ENCODE data around the gene TMEM236. TPM values are rescaled to one million over a fixed set of nuclear protein-coding genes. Genes with fewer than 3 reads are reported as not detected.

Gene TMEM236
- total RNA-seq, 1 donor from 2014 or later = 0.49 TPM

GRCh38 chr10:17782921-17783665 is 31.1 kb downstream of the TMEM236 start:
- ATAC-seq = no peak

GRCh38 chr10:17783751-17784150 is 31.8 kb downstream of the TMEM236 start:
- DNase-seq (ENCODE audit: low spot score) (no peak), ATAC-seq (no peak)
- intact Hi-C loops (cut with DNase I) = no loop called here

More at GRCh38 chr10:17782921-17783665, 31.1 kb downstream of the TMEM236 start:
- DNase-seq (ENCODE audit: low spot score) = no peak
- intact Hi-C loops (cut with DNase I) = no loop called here

- DNase-seq (ENCODE audit: low spot score) (no peak), ATAC-seq (peak; percentile 9)
- intact Hi-C loops (cut with DNase I) = no loop called here
These were observed 32.7 kb downstream of the TMEM236 start for GRCh38 chr10:17784688-17785087.

GRCh38 chr10:17785276-17785930 is 33.4 kb downstream of the TMEM236 start:
- intact Hi-C loops (cut with DNase I) = no loop called here
- peak; percentile 89 for ATAC-seq
- no peak for DNase-seq (ENCODE audit: low spot score)

- intact Hi-C loops (cut with DNase I) = no loop called here
- ATAC-seq (no peak), DNase-seq (ENCODE audit: low spot score) (no peak)
These were observed 35.3 kb downstream of the TMEM236 start for GRCh38 chr10:17787087-17787961.

- no peak for ATAC-seq
- no peak for DNase-seq (ENCODE audit: low spot score)
- intact Hi-C loops (cut with DNase I) = no loop called here
These were observed 36.6 kb downstream of the TMEM236 start for GRCh38 chr10:17788646-17789045.

GRCh38 chr10:17789396-17789795 is 37.4 kb downstream of the TMEM236 start:
- DNase-seq (ENCODE audit: low spot score) = no peak
- ATAC-seq = no peak
- intact Hi-C loops (cut with DNase I) = no loop called here

- DNase-seq (ENCODE audit: low spot score) = no peak
- no peak for ATAC-seq
- intact Hi-C loops (cut with DNase I) = no loop called here
These were observed 38.6 kb downstream of the TMEM236 start for GRCh38 chr10:17790651-17791050.

GRCh38 chr10:17792991-17793390 is 41.0 kb downstream of the TMEM236 start:
- ATAC-seq (no peak), DNase-seq (ENCODE audit: low spot score) (no peak)
- intact Hi-C loops (cut with DNase I) = no loop called here

- ATAC-seq (no peak), DNase-seq (ENCODE audit: low spot score) (no peak)
- intact Hi-C loops (cut with DNase I) = no loop called here
These were observed 42.0 kb downstream of the TMEM236 start for GRCh38 chr10:17793823-17794644.

- no peak for ATAC-seq
- intact Hi-C loops (cut with DNase I) = no loop called here
- DNase-seq (ENCODE audit: low spot score) = no peak
These were observed 43.1 kb downstream of the TMEM236 start for GRCh38 chr10:17795083-17795482.

- no peak for DNase-seq (ENCODE audit: low spot score)
- intact Hi-C loops (cut with DNase I) = no loop called here
- ATAC-seq = no peak
These were observed 44.0 kb downstream of the TMEM236 start for GRCh38 chr10:17795813-17796594.

- DNase-seq (ENCODE audit: low spot score) (no peak), ATAC-seq (no peak)
- intact Hi-C loops (cut with DNase I) = no loop called here
These were observed 49.5 kb downstream of the TMEM236 start for GRCh38 chr10:17801507-17801906.

- intact Hi-C loops (cut with DNase I) = no loop called here
- no peak for ATAC-seq
- no peak for DNase-seq (ENCODE audit: low spot score)
These were observed 50.3 kb downstream of the TMEM236 start for GRCh38 chr10:17802350-17802749.

- ATAC-seq = no peak
- DNase-seq (ENCODE audit: low spot score) = no peak
- intact Hi-C loops (cut with DNase I) = no loop called here
These were observed 51.0 kb downstream of the TMEM236 start for GRCh38 chr10:17802976-17803375.

GRCh38 chr10:17805330-17805729 is 53.3 kb downstream of the TMEM236 start:
- intact Hi-C loops (cut with DNase I) = no loop called here
- peak; percentile 35 for ATAC-seq
- no peak for DNase-seq (ENCODE audit: low spot score)

- ATAC-seq = no peak
- intact Hi-C loops (cut with DNase I) = no loop called here
- DNase-seq (ENCODE audit: low spot score) = no peak
These were observed 54.0 kb downstream of the TMEM236 start for GRCh38 chr10:17805921-17806577.

All from sciatic nerve (tissue), 2 donors.